ENCODE data around the gene STARD8. TPM values are rescaled to one million over a fixed set of nuclear protein-coding genes. Genes with fewer than 3 reads are reported as not detected.

Gene STARD8
- total and polyA plus RNA-seq, 10 donors = 1.9 to 35.2 (median 20.4) TPM

- TF ChIP-seq CTCF (IDR thresholded peaks at IDR 0.05 in 8 of 11, conservative IDR thresholded peaks at IDR 0.05 in 3 of 11) (no peak), POLR2A (IDR thresholded peaks at IDR 0.05) (no peak), POLR2AphosphoS5 (IDR thresholded peaks at IDR 0.05) (no peak)
- Histone ChIP-seq H3K27ac (peak overlapping the region in 4 of 8 donors; percentile 18 to 64 (median 50)), H3K36me3 (no peaks in the 10 kb centered on the region), H3K4me3 (no peak overlapping the region), H3K4me1 (peaks cover 0 to 46% (median 3%) of the 10 kb centered on the region in 6 donors), H3K27me3 (replicated peaks in 1 of 7) (peaks cover 0 to 12% (median 0%) of the 10 kb centered on the region in 7 donors), H3K9me3 (no peaks in the 10 kb centered on the region)
- intact Hi-C loops (cut with DNase I; ENCODE audit: low total_unique reads) = no loop called here
- DNase-seq = no peak
- 11 to 64% (median 46%) methylated on average over 2 to 3 of the region's 3 CpGs for WGBS, 5 donors
Observed at GRCh38 chrX:68703846-68704245, 56.4 kb downstream of the STARD8 start.

GRCh38 chrX:68705986-68706385, 58.5 kb downstream of the STARD8 start:
- intact Hi-C loops (cut with DNase I; ENCODE audit: low total_unique reads) = no loop called here
- no peak overlapping the region for H3K27ac ChIP-seq
- H3K27me3 ChIP-seq (replicated peaks in 1 of 7) = peaks cover 0 to 10% (median 0%) of the 10 kb centered on the region in 7 donors
- WGBS, 5 donors = 78 to 92% (median 83%) methylated on average over 5 of the region's 5 CpGs; no CpG with 5 or more reads in 1 of the 5 donors
- peaks cover 0 to 30% (median 0%) of the 10 kb centered on the region in 6 donors for H3K4me1 ChIP-seq
- TF ChIP-seq POLR2A (IDR thresholded peaks at IDR 0.05) (no peak), CTCF (IDR thresholded peaks at IDR 0.05 in 8 of 11, conservative IDR thresholded peaks at IDR 0.05 in 3 of 11) (no peak), POLR2AphosphoS5 (IDR thresholded peaks at IDR 0.05) (no peak)
- no peaks in the 10 kb centered on the region for H3K9me3 ChIP-seq
- no peak overlapping the region for H3K4me3 ChIP-seq
- DNase-seq = peak; percentile 66
- H3K36me3 ChIP-seq = no peaks in the 10 kb centered on the region

GRCh38 chrX:68708503-68709290, 61.2 kb downstream of the STARD8 start:
- H3K4me1 ChIP-seq = peaks cover 0 to 7% (median 0%) of the 10 kb centered on the region in 6 donors
- no peak overlapping the region for H3K27ac ChIP-seq
- H3K36me3 ChIP-seq = peaks cover 0 to 10% (median 0%) of the 10 kb centered on the region in 6 donors
- H3K4me3 ChIP-seq = no peak overlapping the region
- intact Hi-C loops (cut with DNase I; ENCODE audit: low total_unique reads) = no loop called here
- no peaks in the 10 kb centered on the region for H3K9me3 ChIP-seq
- TF ChIP-seq CTCF (IDR thresholded peaks at IDR 0.05 in 8 of 11, conservative IDR thresholded peaks at IDR 0.05 in 3 of 11) (no peak), POLR2AphosphoS5 (IDR thresholded peaks at IDR 0.05) (no peak), POLR2A (IDR thresholded peaks at IDR 0.05) (no peak)
- WGBS, 5 donors = 51 to 75% (median 60%) methylated on average over 3 to 6 of the region's 6 CpGs; no CpG with 5 or more reads in 1 of the 5 donors
- no peaks in the 10 kb centered on the region for H3K27me3 ChIP-seq (replicated peaks in 1 of 7)
- DNase-seq = peak; percentile 51

GRCh38 chrX:68710870-68711576, 63.6 kb downstream of the STARD8 start:
- Histone ChIP-seq H3K9me3 (no peaks in the 10 kb centered on the region), H3K4me1 (no peaks in the 10 kb centered on the region), H3K27ac (no peak overlapping the region), H3K36me3 (peaks cover 0 to 33% (median 0%) of the 10 kb centered on the region in 6 donors), H3K4me3 (no peak overlapping the region), H3K27me3 (replicated peaks in 1 of 7) (no peaks in the 10 kb centered on the region)
- 37 to 67% (median 53%) methylated on average over 2 to 4 of the region's 4 CpGs for WGBS, 5 donors
- peak; percentile 6 for DNase-seq
- intact Hi-C loops (cut with DNase I; ENCODE audit: low total_unique reads) = no loop called here
- TF ChIP-seq CTCF (IDR thresholded peaks at IDR 0.05 in 8 of 11, conservative IDR thresholded peaks at IDR 0.05 in 3 of 11) (peak in 8 of 11 experiments; percentile 22 to 52 (median 37)), POLR2AphosphoS5 (IDR thresholded peaks at IDR 0.05) (no peak)
